Measurements from ENCODE around the gene ATP6V0B. TPM values are rescaled to one million over a fixed set of nuclear protein-coding genes. Genes with fewer than 3 reads are reported as not detected.

ATP6V0B gene
- total and polyA plus RNA-seq, 3 donors from 2014 or later: 102 to 222 (median 173) TPM

DNA sequence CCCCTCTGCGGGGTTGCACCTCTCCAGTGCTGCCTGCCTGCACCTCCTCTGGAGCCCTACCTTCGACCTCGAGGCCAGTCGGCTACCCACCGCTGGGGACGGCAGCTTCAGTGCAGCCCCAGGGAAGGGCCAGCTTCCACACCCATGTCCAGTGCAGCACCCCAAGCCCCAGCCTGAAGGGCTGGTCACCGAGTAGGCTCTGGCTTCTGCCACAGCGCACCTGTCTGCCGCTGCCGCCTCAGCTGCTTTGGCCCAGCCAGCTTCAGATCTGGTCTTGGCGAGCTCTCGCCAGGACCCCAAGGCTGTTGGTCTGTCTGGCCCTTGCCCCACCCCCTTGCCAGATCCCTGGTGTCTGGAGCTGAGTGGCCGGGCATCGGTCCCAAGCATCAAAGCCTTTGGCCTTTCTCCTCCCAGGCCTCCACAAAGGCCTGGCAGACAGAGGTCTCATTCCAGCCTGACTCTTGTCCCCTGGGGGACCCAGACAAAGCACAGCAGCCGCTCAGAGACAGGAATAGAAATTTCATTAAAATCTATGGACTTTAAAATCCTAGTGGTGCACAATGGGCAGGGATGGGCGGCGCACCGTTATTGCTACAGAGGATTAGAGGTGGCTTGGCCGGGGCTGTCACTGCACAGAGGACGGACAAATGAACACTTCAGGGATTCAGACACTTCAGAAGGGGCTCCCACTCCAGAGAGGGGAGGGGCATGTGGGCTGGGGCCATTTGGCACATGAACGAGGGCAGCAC, 21.4 kb downstream of the ATP6V0B start:
- H3K27ac ChIP-seq: no peak overlapping the region
- intact Hi-C loops (cut with DNase I; ENCODE audit: low total_unique reads): no loop called here
- H3K4me1 ChIP-seq: peaks cover 13% of the 10 kb centered on the region
- WGBS, 2 donors: 87 to 90% methylated on average over 13 to 21 of the region's 21 CpGs
- H3K36me3 ChIP-seq (ENCODE audit: low read depth, missing control alignments): no peaks in the 10 kb centered on the region
- no peak for DNase-seq
- H3K9me3 ChIP-seq: no peaks in the 10 kb centered on the region
- TF ChIP-seq CTCF (IDR thresholded peaks at IDR 0.05) (no peak), POLR2A (IDR thresholded peaks at IDR 0.05) (no peak)
- H3K27me3 ChIP-seq: no peaks in the 10 kb centered on the region
- H3K4me3 ChIP-seq: no peak overlapping the region

GRCh38 chr1:43996733-43997115, 22.0 kb downstream of the ATP6V0B start:
- H3K4me1 ChIP-seq: peaks cover 13% of the 10 kb centered on the region
- H3K27ac ChIP-seq: no peak overlapping the region
- intact Hi-C loops (cut with DNase I; ENCODE audit: low total_unique reads): no loop called here

GRCh38 chr1:43997295-43997999, 22.7 kb downstream of the ATP6V0B start:
- TF ChIP-seq CTCF (IDR thresholded peaks at IDR 0.05) (no peak), POLR2A (IDR thresholded peaks at IDR 0.05) (no peak)
- no peak for DNase-seq
- peaks cover 7% of the 10 kb centered on the region for H3K4me1 ChIP-seq
- no peaks in the 10 kb centered on the region for H3K9me3 ChIP-seq
- no peak overlapping the region for H3K4me3 ChIP-seq
- 89 to 90% methylated on average over 17 to 18 of the region's 22 CpGs for WGBS, 2 donors
- H3K36me3 ChIP-seq (ENCODE audit: low read depth, missing control alignments): no peaks in the 10 kb centered on the region
- H3K27ac ChIP-seq: no peak overlapping the region
- no peaks in the 10 kb centered on the region for H3K27me3 ChIP-seq
- intact Hi-C loops (cut with DNase I; ENCODE audit: low total_unique reads): no loop called here

More at GRCh38 chr1:43996733-43997115, 22.0 kb downstream of the ATP6V0B start:
- DNase-seq: no peak
- WGBS, 2 donors: 67 to 69% methylated on average over 6 of the region's 6 CpGs
- H3K27me3 ChIP-seq: no peaks in the 10 kb centered on the region
- no peak for TF ChIP-seq POLR2A (IDR thresholded peaks at IDR 0.05)
- no peak for TF ChIP-seq CTCF (IDR thresholded peaks at IDR 0.05)
- H3K4me3 ChIP-seq: no peak overlapping the region
- no peaks in the 10 kb centered on the region for H3K36me3 ChIP-seq (ENCODE audit: low read depth, missing control alignments)
- no peaks in the 10 kb centered on the region for H3K9me3 ChIP-seq

DNA sequence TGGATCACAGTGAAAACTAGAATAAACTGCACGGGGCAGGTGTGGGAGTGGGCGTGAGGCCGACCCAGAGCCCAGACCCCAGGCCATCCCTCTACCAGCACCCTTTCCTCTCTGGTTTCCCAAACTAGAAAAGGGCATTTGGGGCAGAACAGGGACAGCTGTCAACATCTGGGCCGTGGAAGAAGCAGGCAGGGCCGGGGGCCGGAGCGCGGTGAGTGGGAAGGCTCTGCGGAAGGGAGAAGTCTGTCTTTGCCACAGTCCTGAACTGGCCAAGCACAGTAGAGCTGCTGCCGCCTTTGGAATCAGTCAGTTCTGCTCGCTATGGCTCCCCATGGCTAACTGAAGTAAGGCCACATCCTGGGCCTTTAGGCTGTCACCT, 23.2 kb downstream of the ATP6V0B start:
- intact Hi-C loops (cut with DNase I; ENCODE audit: low total_unique reads): no loop called here
- TF ChIP-seq POLR2A (IDR thresholded peaks at IDR 0.05): no peak
- TF ChIP-seq CTCF (IDR thresholded peaks at IDR 0.05): no peak
- DNase-seq: no peak
- H3K4me3 ChIP-seq: no peak overlapping the region
- peaks cover 5% of the 10 kb centered on the region for H3K4me1 ChIP-seq
- H3K9me3 ChIP-seq: no peaks in the 10 kb centered on the region
- H3K36me3 ChIP-seq (ENCODE audit: low read depth, missing control alignments): no peaks in the 10 kb centered on the region
- no peak overlapping the region for H3K27ac ChIP-seq
- WGBS, 2 donors: 85 to 90% methylated on average over 11 of the region's 11 CpGs
- H3K27me3 ChIP-seq: no peaks in the 10 kb centered on the region

Measured in testis (tissue), 3 donors.